ENCODE data around the gene PCGF1. TPM values are rescaled to one million over a fixed set of nuclear protein-coding genes. Genes with fewer than 3 reads are reported as not detected.

The PCGF1 gene
- total RNA-seq, 1 experiment from 2014 or later: 28.1 TPM

DNA sequence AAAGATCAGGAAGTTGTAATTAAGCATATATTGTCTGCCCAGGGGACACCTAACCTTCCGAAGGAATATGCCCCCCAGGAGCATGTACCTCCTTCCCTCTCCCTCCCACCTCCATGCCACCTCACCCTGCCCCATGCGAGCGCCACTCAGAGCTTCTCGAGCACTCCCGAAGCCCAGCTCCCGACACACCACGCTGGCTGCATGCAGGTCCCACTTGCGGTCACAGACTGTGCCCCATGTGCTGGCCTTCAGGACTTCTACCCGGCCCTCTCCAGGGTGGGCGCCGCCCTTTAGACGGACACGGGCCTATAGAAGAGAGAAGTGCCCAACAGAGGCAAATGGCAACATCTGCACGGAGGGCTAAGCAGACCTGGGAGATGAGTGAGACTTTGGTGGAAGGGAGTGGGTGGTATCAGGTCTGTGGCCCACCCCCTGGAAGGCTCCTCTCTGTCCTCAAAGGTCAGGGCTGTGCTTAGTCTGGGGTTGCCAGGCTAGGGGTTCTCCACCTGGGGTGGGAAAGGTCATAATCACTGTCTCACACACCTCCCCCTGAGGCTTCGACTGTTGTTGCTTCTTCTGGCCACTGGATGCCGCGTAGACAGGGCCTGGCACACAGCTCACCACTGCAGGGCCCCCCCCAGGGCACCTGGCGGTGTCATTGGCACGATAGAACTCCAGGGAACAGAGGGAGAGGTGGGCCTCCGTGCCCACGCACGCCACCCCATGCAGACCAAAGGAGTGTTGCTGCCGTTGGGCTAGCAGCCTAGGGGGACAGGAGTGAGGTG is 28.9 kb upstream of the PCGF1 start:
- Histone ChIP-seq H3K23me2 (ENCODE audit: insufficient read length, low read depth, low read length, poor library complexity, severe bottlenecking) (no peaks in the 10 kb centered on the region), H3K79me2 (ENCODE audit: insufficient read depth, low read length) (no peaks in the 10 kb centered on the region), H3T11ph (ENCODE audit: low read length) (no peak overlapping the region), H2BK12ac (ENCODE audit: insufficient read length, low read depth, low read length) (no peak overlapping the region), H2BK15ac (ENCODE audit: low read depth, low read length) (no peak overlapping the region), H4K5ac (ENCODE audit: insufficient read length, low read depth, low read length) (no peak overlapping the region), H3K9me3 (ENCODE audit: control insufficient read depth, low read depth, low read length) (no peaks in the 10 kb centered on the region), H3K23ac (ENCODE audit: insufficient read length, low read depth, low read length) (no peak overlapping the region), H3K9ac (ENCODE audit: extremely low read depth, insufficient read length, low read length) (no peak overlapping the region), H3K18ac (ENCODE audit: insufficient read length, low read depth, low read length) (no peak overlapping the region), H2BK120ac (ENCODE audit: low read depth, low read length, poor library complexity, severe bottlenecking) (no peak overlapping the region), H3K79me1 (ENCODE audit: insufficient read depth, low read depth, low read length, poor library complexity, severe bottlenecking) (no peaks in the 10 kb centered on the region), H3K27me3 (ENCODE audit: insufficient read depth, low read length) (no peaks in the 10 kb centered on the region), H2BK20ac (ENCODE audit: low read depth, low read length, poor library complexity, severe bottlenecking) (no peak overlapping the region), H4K8ac (replicated peaks; ENCODE audit: insufficient read length, low read depth, low read length) (no peak overlapping the region), H3K56ac (ENCODE audit: insufficient read length, low read depth, low read length) (no peak overlapping the region), H3K4me2 (ENCODE audit: insufficient read depth, insufficient read length, low read length) (no peak overlapping the region), H3K4ac (ENCODE audit: low read depth, low read length) (no peak overlapping the region), H4K20me1 (ENCODE audit: control insufficient read depth, insufficient read depth, insufficient read length) (no peaks in the 10 kb centered on the region), H2AK5ac (ENCODE audit: insufficient read length, low read length) (no peak overlapping the region), H4K91ac (ENCODE audit: insufficient read length, low read depth, low read length) (no peak overlapping the region), H3K14ac (ENCODE audit: insufficient read depth, low read length) (no peak overlapping the region), H2AFZ (ENCODE audit: low read length) (no peak overlapping the region), H2BK5ac (ENCODE audit: insufficient read length, low read length) (no peak overlapping the region), H3K4me1 (ENCODE audit: insufficient read depth, low read length) (no peaks in the 10 kb centered on the region), H3K27ac (ENCODE audit: insufficient read length, low read depth, low read length) (no peak overlapping the region)
- H3K4me3 Mint-ChIP-seq: no peak overlapping the region
- no peak for DNase-seq
- H3K4me1 Mint-ChIP-seq: peaks cover 3 to 9% of the 10 kb centered on the region in 2 experiments; a peak in 1 of 4 replicates
- H3K27ac Mint-ChIP-seq: no peak overlapping the region
- no peaks in the 10 kb centered on the region for H3K9me3 Mint-ChIP-seq
- no CpG with 5 or more reads among the region's 23 CpGs for WGBS (ENCODE audit: extremely low coverage, insufficient read length, low lambda C conversion rate)
- TF ChIP-seq, protein P1, sequence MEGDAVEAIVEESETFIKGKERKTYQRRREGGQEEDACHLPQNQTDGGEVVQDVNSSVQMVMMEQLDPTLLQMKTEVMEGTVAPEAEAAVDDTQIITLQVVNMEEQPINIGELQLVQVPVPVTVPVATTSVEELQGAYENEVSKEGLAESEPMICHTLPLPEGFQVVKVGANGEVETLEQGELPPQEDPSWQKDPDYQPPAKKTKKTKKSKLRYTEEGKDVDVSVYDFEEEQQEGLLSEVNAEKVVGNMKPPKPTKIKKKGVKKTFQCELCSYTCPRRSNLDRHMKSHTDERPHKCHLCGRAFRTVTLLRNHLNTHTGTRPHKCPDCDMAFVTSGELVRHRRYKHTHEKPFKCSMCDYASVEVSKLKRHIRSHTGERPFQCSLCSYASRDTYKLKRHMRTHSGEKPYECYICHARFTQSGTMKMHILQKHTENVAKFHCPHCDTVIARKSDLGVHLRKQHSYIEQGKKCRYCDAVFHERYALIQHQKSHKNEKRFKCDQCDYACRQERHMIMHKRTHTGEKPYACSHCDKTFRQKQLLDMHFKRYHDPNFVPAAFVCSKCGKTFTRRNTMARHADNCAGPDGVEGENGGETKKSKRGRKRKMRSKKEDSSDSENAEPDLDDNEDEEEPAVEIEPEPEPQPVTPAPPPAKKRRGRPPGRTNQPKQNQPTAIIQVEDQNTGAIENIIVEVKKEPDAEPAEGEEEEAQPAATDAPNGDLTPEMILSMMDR (conservative IDR thresholded peaks at IDR 0.05): no peak
- H3K36me3 Mint-ChIP-seq (ENCODE audit: insufficient read depth in 1 of 3, low read depth in 3 of 3): peaks cover 0 to 31% (median 24%) of the 10 kb centered on the region in 3 experiments; a peak in 5 of 7 replicates
- no peaks in the 10 kb centered on the region for H3K27me3 Mint-ChIP-seq (ENCODE audit: low read depth)

All from H9 (cell line).